HepG2 (cell line): ENCODE results near the gene MCF2L. TPM values are rescaled to one million over a fixed set of nuclear protein-coding genes. Genes with fewer than 3 reads are reported as not detected.

Experiments
- ATF5 ChIP-seq: sonication (generic); formaldehyde crosslinking; IDR thresholded peaks from 2 replicates; pipeline ENCODE4 v1.4.0; 2020; ENCODE audit warnings: mild to moderate bottlenecking, low read depth, missing genetic modification reagents
- BRD4 ChIP-seq: sonication (generic); formaldehyde crosslinking; IDR thresholded peaks from 2 replicates; pipeline ENCODE4 v1.4.0; 2020; ENCODE audit warnings: missing genetic modification reagents
- CAMTA2 ChIP-seq: sonication (generic); formaldehyde crosslinking; IDR thresholded peaks from 2 replicates; pipeline ENCODE4 v1.4.0; 2020; ENCODE audit warnings: mild to moderate bottlenecking, missing genetic modification reagents, borderline replicate concordance
- DDIT3 ChIP-seq: sonication (generic); formaldehyde crosslinking; IDR thresholded peaks from 2 replicates; pipeline ENCODE4 v1.4.0; 2020; ENCODE audit warnings: mild to moderate bottlenecking, missing genetic modification reagents
- EZH2 ChIP-seq: conservative IDR thresholded peaks from 2 replicates; pipeline ENCODE4 v1.6.1; 2012; ENCODE audit warnings: mild to moderate bottlenecking, low read depth, low read length, moderate library complexity
- GLMP ChIP-seq: sonication (generic); formaldehyde crosslinking; IDR thresholded peaks from 2 replicates; pipeline ENCODE4 v1.9.0; 2021; ENCODE audit warnings: missing genetic modification reagents, mild to moderate bottlenecking, borderline replicate concordance
- HMGXB4 ChIP-seq, 2 experiments: sonication (generic) in 1 of 2; formaldehyde crosslinking in 1 of 2; IDR thresholded peaks; 2 replicates each; pipeline versions ENCODE4 v1.4.0 to v1.6.1; 2018 to 2020; ENCODE audit warnings: missing genetic modification reagents in 2 of 2, borderline replicate concordance in 1 of 2, low read depth in 1 of 2, mild to moderate bottlenecking in 1 of 2, missing biosample characterization in 1 of 2
- MBD4 ChIP-seq: IDR thresholded peaks from 2 replicates; pipeline ENCODE4 v1.6.1; 2012; ENCODE audit warnings: low read length, inconsistent platforms, borderline replicate concordance
- PRDM4 ChIP-seq: sonication (generic); formaldehyde crosslinking; IDR thresholded peaks from 2 replicates; pipeline ENCODE4 v1.9.0; 2021; ENCODE audit warnings: missing genetic modification reagents, borderline replicate concordance
- TCF7L2 ChIP-seq: IDR thresholded peaks from 2 replicates; pipeline ENCODE4 v1.6.1; 2011; ENCODE audit warnings: mild to moderate bottlenecking, low read depth, low read length, moderate library complexity
- ZFP62 ChIP-seq: sonication (generic); formaldehyde crosslinking; IDR thresholded peaks from 2 replicates; pipeline ENCODE4 v1.4.0; 2020; ENCODE audit warnings: missing genetic modification reagents
- ZNF251 ChIP-seq: sonication (generic); formaldehyde crosslinking; IDR thresholded peaks from 2 replicates; pipeline ENCODE4 v1.9.0; 2021; ENCODE audit warnings: mild to moderate bottlenecking, missing genetic modification reagents
- ZNF646 ChIP-seq: sonication (generic); formaldehyde crosslinking; IDR thresholded peaks from 2 replicates; pipeline ENCODE4 v1.9.0; 2021; ENCODE audit warnings: mild to moderate bottlenecking, missing genetic modification reagents
- ZNF83 ChIP-seq: sonication (generic); formaldehyde crosslinking; IDR thresholded peaks from 2 replicates; pipeline ENCODE4 v1.4.0; 2020; ENCODE audit warnings: missing genetic modification reagents, mild to moderate bottlenecking, borderline replicate concordance
- polyA plus RNA-seq, 8 experiments: library from polyadenylated mRNA; depleted of rRNA in 3 of 8; stranded (reverse) in 7 of 8; unstranded in 1 of 8; fragments of >200 nt; fragmentation: Illumina TruSeq in 4 of 8; extraction: Trizol in 4 of 8; gene quantifications; 2 replicates each; pipeline versions ENCODE4 v1.2.1 to v1.2.3, GENCODE V29; 2011 to 2016; ENCODE audit warnings: low read depth in 4 of 8, missing spikeins in 1 of 8, mixed read lengths in 1 of 8; ENCODE audit not compliant: insufficient read depth in 1 of 8
- total RNA-seq, 5 experiments: library from RNA; depleted of rRNA; stranded (reverse); fragments of >200 nt; fragmentation: Illumina TruSeq; extraction: Trizol; gene quantifications; 2 replicates each; pipeline ENCODE4 v1.2.3, GENCODE V29; 2016; ENCODE audit warnings: low read depth in 1 of 5

The MCF2L gene
- total and polyA plus RNA-seq, 2 of the 13 experiments (the other 11 are each of a cell fraction or from before 2014, with no cell fraction given), result 19.4 to 28.4 TPM

- no peak for TF ChIP-seq ZNF646 (CRISPR knock-in tag)
- no peak for TF ChIP-seq ZNF83 (CRISPR knock-in tag)
- no peak for TF ChIP-seq ZNF251 (CRISPR knock-in tag)
- TF ChIP-seq ATF5 (CRISPR knock-in tag), result no peak
- TF ChIP-seq GLMP (CRISPR knock-in tag), result no peak
- no peak for TF ChIP-seq TCF7L2
- no peak for TF ChIP-seq CAMTA2
- TF ChIP-seq HMGXB4 (CRISPR knock-in tag; IDR thresholded peaks at IDR 0.05; ENCODE audit: borderline replicate concordance in 1 of 2, low read depth in 1 of 2), result peak; percentile 53 to 78; a peak in 2 of 4 replicates
- no peak for TF ChIP-seq PRDM4 (CRISPR knock-in tag)
- no peak for TF ChIP-seq BRD4
- TF ChIP-seq ZFP62, result no peak
- TF ChIP-seq EZH2, result no peak
- no peak for TF ChIP-seq DDIT3 (CRISPR knock-in tag)
- TF ChIP-seq MBD4, result no peak
These were observed 37.7 kb upstream of the MCF2L start (continued) for GRCh38 chr13:112931028-112931934.
